HepG2 (cell line): ENCODE data around the gene RPS19BP1. TPM values are rescaled to one million over a fixed set of nuclear protein-coding genes. Genes with fewer than 3 reads are reported as not detected.
A peak's percentile ranks its signal among the peaks of the same experiment; 100 is the strongest.

Source experiments
- CREM ChIP-seq, 2 experiments: sonication (generic) in 1 of 2; formaldehyde crosslinking in 1 of 2; IDR thresholded peaks; 2 replicates each; pipeline versions ENCODE4 v1.4.0 to v1.6.1; 2016 to 2020; ENCODE audit warnings: antibody characterized with exemption in 1 of 2, mild to moderate bottlenecking in 1 of 2, missing genetic modification reagents in 1 of 2
- ERF ChIP-seq: IDR thresholded peaks from 2 replicates; pipeline ENCODE4 v1.6.1; 2018; ENCODE audit warnings: missing biosample characterization, missing genetic modification reagents
- HMGA1 ChIP-seq: sonication (generic); formaldehyde crosslinking; conservative IDR thresholded peaks from 2 replicates; pipeline ENCODE4 v1.4.0; 2020; ENCODE audit warnings: missing genetic modification reagents
- HNF4G ChIP-seq, 2 experiments: sonication (generic) in 1 of 2; formaldehyde crosslinking in 1 of 2; IDR thresholded peaks; 2 replicates each; pipeline versions ENCODE4 v1.4.0 to v1.6.1; 2011 to 2020; ENCODE audit warnings: borderline replicate concordance in 2 of 2, low read depth in 2 of 2, mild to moderate bottlenecking in 2 of 2, low read length in 1 of 2, missing genetic modification reagents in 1 of 2, moderate library complexity in 1 of 2
- KLF6 ChIP-seq: IDR thresholded peaks from 2 replicates; pipeline ENCODE4 v1.8.0; 2016; ENCODE audit warnings: missing biosample characterization, missing genetic modification reagents
- MTA1 ChIP-seq: sonication (generic); formaldehyde crosslinking; IDR thresholded peaks from 2 replicates; pipeline ENCODE4 v1.4.0; 2020; ENCODE audit warnings: missing genetic modification reagents, mild to moderate bottlenecking, borderline replicate concordance
- PCBP1 ChIP-seq: fragments of 200-400 bp; formaldehyde crosslinking; IDR thresholded peaks from 2 replicates; pipeline ENCODE4 v1.6.1; 2017; ENCODE audit warnings: mild to moderate bottlenecking, low read depth, low read length, borderline replicate concordance
- SIX4 ChIP-seq: sonication (generic); formaldehyde crosslinking; IDR thresholded peaks from 2 replicates; pipeline ENCODE4 v1.4.0; 2020; ENCODE audit warnings: missing genetic modification reagents
- STAT5B ChIP-seq: sonication (generic); formaldehyde crosslinking; IDR thresholded peaks from 2 replicates; pipeline ENCODE4 v1.4.0; 2020; ENCODE audit warnings: missing genetic modification reagents
- YEATS2 ChIP-seq: sonication (generic); formaldehyde crosslinking; IDR thresholded peaks from 2 replicates; pipeline ENCODE4 v1.4.0; 2020; ENCODE audit warnings: missing genetic modification reagents, borderline replicate concordance
- YY1 ChIP-seq: IDR thresholded peaks from 2 replicates; pipeline ENCODE4 v1.6.1; 2011; ENCODE audit warnings: low read length, low read depth, moderate library complexity, mild to moderate bottlenecking; ENCODE audit not compliant: insufficient read depth, insufficient replicate concordance
- ZBTB21 ChIP-seq: sonication (generic); formaldehyde crosslinking; IDR thresholded peaks from 2 replicates; pipeline ENCODE4 v1.4.0; 2020; ENCODE audit warnings: missing genetic modification reagents
- ZBTB3 ChIP-seq: sonication (generic); formaldehyde crosslinking; IDR thresholded peaks from 2 replicates; pipeline ENCODE4 v1.4.0; 2020; ENCODE audit warnings: low read depth, mild to moderate bottlenecking, moderate library complexity, missing genetic modification reagents, borderline replicate concordance
- ZNF335 ChIP-seq: sonication (generic); formaldehyde crosslinking; IDR thresholded peaks from 2 replicates; pipeline ENCODE4 v1.4.0; 2020; ENCODE audit warnings: missing genetic modification reagents
- ZNF510 ChIP-seq: sonication (generic); formaldehyde crosslinking; IDR thresholded peaks from 2 replicates; pipeline ENCODE4 v1.4.0; 2020; ENCODE audit warnings: low read depth, mild to moderate bottlenecking, missing genetic modification reagents
- ZNF761 ChIP-seq: sonication (generic); formaldehyde crosslinking; conservative IDR thresholded peaks from 2 replicates; pipeline ENCODE4 v1.4.0; 2020; ENCODE audit warnings: mild to moderate bottlenecking, missing genetic modification reagents
- ZNF792 ChIP-seq: IDR thresholded peaks from 2 replicates; pipeline ENCODE4 v1.6.1; 2016
- polyA plus RNA-seq, 8 experiments: library from polyadenylated mRNA; depleted of rRNA in 3 of 8; stranded (reverse) in 7 of 8; unstranded in 1 of 8; fragments of >200 nt; fragmentation: Illumina TruSeq in 4 of 8; extraction: Trizol in 4 of 8; gene quantifications; 2 replicates each; pipeline versions ENCODE4 v1.2.1 to v1.2.3, GENCODE V29; 2011 to 2016; ENCODE audit warnings: low read depth in 4 of 8, missing spikeins in 1 of 8, mixed read lengths in 1 of 8; ENCODE audit not compliant: insufficient read depth in 1 of 8
- total RNA-seq, 5 experiments: library from RNA; depleted of rRNA; stranded (reverse); fragments of >200 nt; fragmentation: Illumina TruSeq; extraction: Trizol; gene quantifications; 2 replicates each; pipeline ENCODE4 v1.2.3, GENCODE V29; 2016; ENCODE audit warnings: low read depth in 1 of 5
- TF ChIP-seq, protein P1 (sequence below), 2 experiments: sonication (generic) in 1 of 2; formaldehyde crosslinking in 1 of 2; IDR thresholded peaks; 2 replicates each; pipeline versions ENCODE4 v1.4.0 to v1.6.1; 2016 to 2020; ENCODE audit warnings: borderline replicate concordance in 1 of 2, low read depth in 1 of 2, mild to moderate bottlenecking in 1 of 2, missing genetic modification reagents in 1 of 2
- TF ChIP-seq, protein P2 (sequence below): sonication (generic); formaldehyde crosslinking; IDR thresholded peaks from 2 replicates; pipeline ENCODE4 v1.5.1; 2020; ENCODE audit warnings: mild to moderate bottlenecking, moderate library complexity, missing genetic modification reagents
- TF ChIP-seq, protein P3 (sequence below): sonication (generic); formaldehyde crosslinking; IDR thresholded peaks from 2 replicates; pipeline ENCODE4 v1.5.0; 2020; ENCODE audit warnings: mild to moderate bottlenecking, missing genetic modification reagents, borderline replicate concordance

RPS19BP1 gene
- total and polyA plus RNA-seq, 2 of the 13 experiments (the other 11 are each of a cell fraction or from before 2014, with no cell fraction given), result 44.3 to 81.3 TPM

DNA sequence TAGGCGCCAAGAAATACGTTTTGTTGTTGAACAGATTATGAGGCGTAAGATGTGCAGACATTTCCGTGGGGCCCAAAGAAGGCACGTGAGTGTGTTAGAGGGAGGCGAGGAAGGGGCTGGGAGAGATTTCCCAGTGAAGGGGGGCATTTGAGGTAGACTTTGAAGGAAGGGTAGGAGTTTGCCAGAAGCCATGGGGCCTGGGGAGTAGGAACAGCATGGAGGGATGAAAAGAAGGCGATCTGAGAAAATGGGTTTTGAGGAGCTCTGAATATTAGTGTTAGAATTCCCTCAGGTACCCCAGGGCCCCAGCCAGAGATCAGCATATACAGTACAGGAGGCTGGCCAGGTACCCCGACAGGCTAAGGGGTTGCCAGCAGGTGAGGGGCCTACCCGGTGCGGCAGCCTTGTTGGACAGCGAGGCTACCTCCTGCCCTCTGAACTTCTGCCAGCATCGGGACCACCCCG, 30.9 kb downstream of the RPS19BP1 start (continued):
- TF ChIP-seq ZNF761 (no peak), ZBTB21 (no peak), SIX4 (no peak), ZNF510 (CRISPR knock-in tag) (no peak), ZBTB3 (no peak), HMGA1 (CRISPR knock-in tag) (no peak), KLF6 (no peak), YY1 (no peak), STAT5B (CRISPR knock-in tag) (no peak), ERF (CRISPR knock-in tag) (no peak), MTA1 (no peak), CREM (IDR thresholded peaks at IDR 0.05) (no peak), CREM (CRISPR knock-in tag; IDR thresholded peaks at IDR 0.05) (no peak), HNF4G (IDR thresholded peaks at IDR 0.05; ENCODE audit: borderline replicate concordance, low read depth, low read length) (no peak), HNF4G (CRISPR knock-in tag; IDR thresholded peaks at IDR 0.05; ENCODE audit: borderline replicate concordance, low read depth) (0 out of 2 replicates have a peak, but pooled peaks have one; percentile 10), ZNF335 (CRISPR knock-in tag) (no peak), YEATS2 (no peak), ZNF792 (no peak), PCBP1 (no peak)
- TF ChIP-seq, protein P1, sequence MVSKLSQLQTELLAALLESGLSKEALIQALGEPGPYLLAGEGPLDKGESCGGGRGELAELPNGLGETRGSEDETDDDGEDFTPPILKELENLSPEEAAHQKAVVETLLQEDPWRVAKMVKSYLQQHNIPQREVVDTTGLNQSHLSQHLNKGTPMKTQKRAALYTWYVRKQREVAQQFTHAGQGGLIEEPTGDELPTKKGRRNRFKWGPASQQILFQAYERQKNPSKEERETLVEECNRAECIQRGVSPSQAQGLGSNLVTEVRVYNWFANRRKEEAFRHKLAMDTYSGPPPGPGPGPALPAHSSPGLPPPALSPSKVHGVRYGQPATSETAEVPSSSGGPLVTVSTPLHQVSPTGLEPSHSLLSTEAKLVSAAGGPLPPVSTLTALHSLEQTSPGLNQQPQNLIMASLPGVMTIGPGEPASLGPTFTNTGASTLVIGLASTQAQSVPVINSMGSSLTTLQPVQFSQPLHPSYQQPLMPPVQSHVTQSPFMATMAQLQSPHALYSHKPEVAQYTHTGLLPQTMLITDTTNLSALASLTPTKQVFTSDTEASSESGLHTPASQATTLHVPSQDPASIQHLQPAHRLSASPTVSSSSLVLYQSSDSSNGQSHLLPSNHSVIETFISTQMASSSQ (IDR thresholded peaks at IDR 0.05; ENCODE audit: low read depth), result no peak
- TF ChIP-seq, protein P1 (CRISPR knock-in tag; IDR thresholded peaks at IDR 0.05; ENCODE audit: borderline replicate concordance), result peak; percentile 7; the same call in 1 of the 2 replicates
- TF ChIP-seq, protein P2, sequence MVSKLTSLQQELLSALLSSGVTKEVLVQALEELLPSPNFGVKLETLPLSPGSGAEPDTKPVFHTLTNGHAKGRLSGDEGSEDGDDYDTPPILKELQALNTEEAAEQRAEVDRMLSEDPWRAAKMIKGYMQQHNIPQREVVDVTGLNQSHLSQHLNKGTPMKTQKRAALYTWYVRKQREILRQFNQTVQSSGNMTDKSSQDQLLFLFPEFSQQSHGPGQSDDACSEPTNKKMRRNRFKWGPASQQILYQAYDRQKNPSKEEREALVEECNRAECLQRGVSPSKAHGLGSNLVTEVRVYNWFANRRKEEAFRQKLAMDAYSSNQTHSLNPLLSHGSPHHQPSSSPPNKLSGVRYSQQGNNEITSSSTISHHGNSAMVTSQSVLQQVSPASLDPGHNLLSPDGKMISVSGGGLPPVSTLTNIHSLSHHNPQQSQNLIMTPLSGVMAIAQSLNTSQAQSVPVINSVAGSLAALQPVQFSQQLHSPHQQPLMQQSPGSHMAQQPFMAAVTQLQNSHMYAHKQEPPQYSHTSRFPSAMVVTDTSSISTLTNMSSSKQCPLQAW (CRISPR knock-in tag), result no peak
- TF ChIP-seq, protein P3, sequence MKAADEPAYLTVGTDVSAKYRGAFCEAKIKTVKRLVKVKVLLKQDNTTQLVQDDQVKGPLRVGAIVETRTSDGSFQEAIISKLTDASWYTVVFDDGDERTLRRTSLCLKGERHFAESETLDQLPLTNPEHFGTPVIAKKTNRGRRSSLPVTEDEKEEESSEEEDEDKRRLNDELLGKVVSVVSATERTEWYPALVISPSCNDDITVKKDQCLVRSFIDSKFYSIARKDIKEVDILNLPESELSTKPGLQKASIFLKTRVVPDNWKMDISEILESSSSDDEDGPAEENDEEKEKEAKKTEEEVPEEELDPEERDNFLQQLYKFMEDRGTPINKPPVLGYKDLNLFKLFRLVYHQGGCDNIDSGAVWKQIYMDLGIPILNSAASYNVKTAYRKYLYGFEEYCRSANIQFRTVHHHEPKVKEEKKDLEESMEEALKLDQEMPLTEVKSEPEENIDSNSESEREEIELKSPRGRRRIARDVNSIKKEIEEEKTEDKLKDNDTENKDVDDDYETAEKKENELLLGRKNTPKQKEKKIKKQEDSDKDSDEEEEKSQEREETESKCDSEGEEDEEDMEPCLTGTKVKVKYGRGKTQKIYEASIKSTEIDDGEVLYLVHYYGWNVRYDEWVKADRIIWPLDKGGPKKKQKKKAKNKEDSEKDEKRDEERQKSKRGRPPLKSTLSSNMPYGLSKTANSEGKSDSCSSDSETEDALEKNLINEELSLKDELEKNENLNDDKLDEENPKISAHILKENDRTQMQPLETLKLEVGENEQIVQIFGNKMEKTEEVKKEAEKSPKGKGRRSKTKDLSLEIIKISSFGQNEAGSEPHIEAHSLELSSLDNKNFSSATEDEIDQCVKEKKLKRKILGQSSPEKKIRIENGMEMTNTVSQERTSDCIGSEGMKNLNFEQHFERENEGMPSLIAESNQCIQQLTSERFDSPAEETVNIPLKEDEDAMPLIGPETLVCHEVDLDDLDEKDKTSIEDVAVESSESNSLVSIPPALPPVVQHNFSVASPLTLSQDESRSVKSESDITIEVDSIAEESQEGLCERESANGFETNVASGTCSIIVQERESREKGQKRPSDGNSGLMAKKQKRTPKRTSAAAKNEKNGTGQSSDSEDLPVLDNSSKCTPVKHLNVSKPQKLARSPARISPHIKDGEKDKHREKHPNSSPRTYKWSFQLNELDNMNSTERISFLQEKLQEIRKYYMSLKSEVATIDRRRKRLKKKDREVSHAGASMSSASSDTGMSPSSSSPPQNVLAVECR (CRISPR knock-in tag), result no peak
